GM19455 (cell line): ENCODE measurements around the gene IL17REL.

Experiments
- ATAC-seq: cut with Tn5 transposase; IDR thresholded peaks from one replicate; pipeline ENCODE4 v1.9.1; 2021; ENCODE audit not compliant: unreplicated experiment

Gene IL17REL

DNA sequence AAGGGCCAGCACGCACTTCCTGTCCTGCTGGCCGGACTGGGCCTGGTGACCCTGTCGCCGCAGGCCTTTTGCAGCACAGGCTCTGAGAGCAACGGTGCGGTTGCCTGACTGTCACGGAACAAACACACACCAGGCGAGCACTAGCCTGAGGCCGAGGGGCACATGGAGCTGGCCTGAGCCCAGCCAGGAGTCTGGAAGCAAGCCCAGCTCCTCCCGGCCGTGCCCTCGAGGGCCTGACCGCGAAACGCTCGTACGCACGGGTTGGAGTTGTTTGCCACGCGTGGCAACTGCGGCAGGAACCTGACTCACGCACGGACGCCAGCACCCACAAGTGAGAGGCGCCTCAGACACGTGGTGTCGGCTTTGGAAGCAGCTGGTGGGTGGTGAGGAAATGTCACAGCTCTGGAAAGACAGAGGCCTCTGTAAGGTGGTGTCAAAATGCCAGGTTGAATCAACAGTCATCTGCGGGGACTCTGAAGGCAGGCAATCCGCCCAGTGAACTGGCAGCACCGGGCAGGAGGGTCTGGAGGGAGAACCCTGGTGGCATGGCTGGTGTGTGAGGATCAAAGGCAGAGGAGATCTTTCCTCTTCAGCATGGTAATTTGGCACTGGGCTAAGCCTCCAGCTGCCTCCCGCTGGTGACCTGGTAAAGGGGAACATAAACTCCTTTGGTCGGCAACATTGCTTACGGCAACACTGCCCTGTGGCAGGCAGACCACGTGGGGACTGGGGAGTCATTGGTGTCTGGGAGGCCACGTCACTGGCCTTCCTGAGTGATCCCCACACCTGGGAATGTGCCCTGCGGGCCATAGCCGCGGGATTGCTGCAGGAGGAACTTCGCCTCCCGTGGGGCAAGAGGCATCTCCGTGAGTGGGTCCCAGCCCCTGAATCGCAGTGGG is 15.3 kb upstream of the IL17REL start:
- ATAC-seq: no peak

DNA sequence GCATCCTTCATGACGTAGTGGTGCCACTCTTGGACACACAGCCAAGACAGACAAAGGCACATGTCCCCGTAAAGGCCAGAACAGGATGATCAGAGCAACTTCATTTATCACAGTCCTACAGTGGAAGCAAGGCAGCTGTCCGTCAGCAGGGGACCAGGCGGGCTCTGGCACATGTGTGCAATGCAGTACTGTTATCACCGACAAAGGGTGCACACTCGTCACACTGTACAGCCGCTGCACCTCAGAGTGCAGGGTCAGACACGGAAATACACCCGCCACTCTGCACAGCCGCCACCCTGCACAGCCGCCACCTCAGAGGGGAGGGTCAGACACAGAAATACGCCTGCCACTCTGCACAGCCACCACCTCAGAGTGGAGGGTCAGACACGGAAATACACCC is 13.4 kb upstream of the IL17REL start:
- ATAC-seq: no peak

DNA sequence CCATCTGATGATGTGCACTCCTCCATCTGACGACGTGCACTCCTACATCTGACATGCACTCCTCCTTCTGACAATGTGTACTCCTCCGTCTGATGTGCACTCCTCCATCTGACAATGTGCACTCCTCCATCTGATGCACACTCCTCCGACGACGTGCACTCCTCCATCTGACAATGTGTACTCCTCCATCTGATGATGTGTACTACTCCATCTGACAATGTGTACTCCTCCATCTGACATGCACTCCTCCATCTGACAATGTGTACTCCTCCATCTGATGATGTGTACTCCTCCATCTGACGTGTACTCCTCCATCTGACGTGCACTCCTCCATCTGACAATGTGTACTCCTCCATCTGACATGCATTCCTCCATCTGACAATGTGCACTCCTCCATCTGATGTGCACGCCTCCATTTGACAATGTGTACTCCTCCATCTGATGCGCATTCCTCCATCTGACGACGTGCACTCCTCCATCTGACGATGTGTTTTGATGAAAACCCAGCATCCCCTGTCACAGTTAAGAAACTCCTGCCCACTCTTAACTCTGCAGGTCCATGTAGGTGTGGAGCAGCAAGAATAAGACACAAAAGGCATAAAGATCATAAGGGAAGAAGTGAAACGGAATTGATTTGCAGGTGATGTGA is 9.7 kb upstream of the IL17REL start:
- ATAC-seq: no peak

DNA sequence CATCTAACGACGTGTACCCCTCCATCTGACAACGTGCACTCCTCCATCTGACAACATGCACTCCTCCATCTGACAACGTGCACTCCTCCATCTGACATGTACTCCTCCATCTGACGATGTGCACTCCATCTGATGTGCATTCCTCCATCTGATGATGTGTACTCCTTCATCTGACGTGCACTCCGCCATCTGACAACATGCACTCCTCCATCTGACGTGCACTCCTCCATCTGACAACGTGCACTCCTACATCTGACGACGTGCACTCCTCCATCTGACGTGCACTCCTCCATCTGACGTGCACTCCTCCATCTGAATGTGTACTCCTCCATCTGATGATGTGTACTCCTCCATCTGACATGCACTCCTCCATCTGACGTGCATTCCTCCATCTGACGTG is 8.0 kb upstream of the IL17REL start:
- no peak for ATAC-seq

DNA sequence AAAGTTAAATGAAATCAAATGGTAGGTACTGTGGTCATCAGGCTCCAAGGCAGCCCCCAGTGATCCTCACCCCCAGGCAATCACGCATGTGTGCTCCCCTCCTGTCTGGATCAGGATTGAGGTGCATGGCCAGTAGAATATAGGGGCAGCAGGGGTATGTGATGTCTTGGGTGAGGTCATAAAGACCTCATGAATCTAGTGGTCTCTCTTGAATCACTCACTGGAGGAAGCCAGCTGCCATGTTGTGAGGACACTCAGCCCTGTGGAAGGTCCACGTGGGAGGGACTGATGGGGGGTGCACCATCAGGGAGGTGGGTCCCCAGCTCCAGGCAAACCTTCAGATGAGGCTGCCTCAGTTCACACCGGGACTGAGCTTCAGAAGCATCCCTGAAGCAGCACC is 6.8 kb upstream of the IL17REL start:
- no peak for ATAC-seq

DNA sequence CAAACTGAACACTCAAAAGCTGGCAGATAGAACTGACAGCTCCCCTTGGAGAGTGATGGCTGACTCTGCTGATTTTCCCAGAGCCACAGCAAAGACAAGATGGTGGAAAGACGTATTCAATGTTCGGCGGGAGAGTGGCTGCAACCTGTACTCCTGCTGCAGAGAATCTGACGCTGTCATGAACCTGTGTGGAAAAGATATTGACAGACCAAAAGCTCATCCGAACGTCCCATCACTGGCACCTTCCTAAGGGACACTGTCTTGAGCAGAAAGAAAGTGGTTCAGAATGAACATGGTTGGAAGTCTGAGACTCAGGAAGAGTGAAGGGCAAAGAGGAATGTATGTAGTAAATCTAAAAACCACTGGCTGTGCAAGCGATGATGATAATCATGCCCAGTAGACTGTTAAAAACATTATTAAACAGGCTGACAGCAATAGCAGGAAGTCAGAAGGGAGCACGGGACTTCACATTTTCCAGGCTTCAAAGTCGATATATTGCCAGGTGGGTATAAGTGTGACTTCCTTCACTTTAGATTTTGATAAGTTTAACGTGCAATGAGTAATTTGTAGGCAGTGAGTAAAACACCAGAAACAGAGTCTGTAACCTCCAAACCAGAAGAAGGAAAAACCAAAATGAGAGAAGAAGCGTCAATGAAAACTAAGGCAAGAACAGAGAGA is 6.2 kb upstream of the IL17REL start:
- no peak for ATAC-seq

DNA sequence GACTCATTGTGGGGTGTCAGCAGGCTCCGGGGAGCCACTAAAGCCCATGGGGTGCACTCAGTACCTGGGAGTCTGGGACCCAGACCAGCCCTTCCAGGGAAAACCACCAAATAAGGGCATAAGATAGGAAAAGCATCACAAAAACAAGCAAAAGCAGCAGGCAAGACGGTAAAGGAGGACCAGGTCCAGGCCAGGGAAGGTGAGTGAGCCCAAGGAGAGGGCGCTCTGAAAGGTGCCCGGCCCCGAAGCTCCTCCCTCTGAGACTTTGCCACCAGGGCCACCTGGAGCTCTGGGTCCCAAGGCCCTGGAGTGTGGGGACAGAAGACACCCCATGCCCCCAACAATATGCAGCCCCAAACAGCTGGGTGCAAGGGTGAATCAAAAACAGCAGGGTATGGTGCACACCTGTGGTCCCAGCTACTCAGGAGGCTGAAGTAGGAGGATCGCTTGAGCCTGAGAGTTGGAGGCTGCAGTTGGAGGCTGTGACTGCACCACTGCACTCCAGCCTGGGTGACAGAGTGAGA is 5.2 kb upstream of the IL17REL start:
- no peak for ATAC-seq

DNA sequence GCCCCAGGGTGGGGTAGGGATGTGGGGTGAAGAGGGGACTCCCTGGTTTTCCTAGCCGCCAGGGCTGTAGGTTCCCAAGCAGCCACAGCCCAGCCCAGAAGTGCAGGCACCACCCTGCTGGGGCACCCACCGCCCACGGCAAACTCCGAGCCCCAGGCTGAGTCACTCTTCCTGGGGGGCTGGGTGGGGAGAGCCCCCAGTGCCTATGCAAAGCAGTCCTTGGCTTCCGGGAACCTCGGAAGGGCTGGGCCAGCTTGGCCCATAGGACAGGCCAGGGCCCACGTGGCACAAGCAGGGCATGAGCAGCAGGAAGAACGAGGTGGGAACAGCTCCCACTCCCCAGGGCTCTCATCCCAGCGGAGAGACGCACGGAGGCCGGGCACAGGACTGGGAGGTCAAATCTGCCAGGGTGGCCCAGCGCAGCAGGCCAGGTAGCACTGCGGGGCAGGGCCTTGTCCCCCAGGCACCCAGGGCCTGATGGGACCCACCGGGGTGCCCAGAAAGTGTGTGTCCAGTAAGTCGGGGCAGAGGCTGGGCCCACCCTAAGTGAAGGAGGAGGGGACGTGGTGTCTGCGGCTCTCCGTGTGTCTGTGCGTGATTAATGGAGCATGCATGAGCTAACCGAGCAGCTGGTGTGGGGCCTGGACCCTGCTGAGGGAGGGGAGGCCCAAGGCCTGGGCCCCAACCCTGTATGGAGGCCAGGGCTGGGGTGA is 4.6 kb upstream of the IL17REL start:
- no peak for ATAC-seq

DNA sequence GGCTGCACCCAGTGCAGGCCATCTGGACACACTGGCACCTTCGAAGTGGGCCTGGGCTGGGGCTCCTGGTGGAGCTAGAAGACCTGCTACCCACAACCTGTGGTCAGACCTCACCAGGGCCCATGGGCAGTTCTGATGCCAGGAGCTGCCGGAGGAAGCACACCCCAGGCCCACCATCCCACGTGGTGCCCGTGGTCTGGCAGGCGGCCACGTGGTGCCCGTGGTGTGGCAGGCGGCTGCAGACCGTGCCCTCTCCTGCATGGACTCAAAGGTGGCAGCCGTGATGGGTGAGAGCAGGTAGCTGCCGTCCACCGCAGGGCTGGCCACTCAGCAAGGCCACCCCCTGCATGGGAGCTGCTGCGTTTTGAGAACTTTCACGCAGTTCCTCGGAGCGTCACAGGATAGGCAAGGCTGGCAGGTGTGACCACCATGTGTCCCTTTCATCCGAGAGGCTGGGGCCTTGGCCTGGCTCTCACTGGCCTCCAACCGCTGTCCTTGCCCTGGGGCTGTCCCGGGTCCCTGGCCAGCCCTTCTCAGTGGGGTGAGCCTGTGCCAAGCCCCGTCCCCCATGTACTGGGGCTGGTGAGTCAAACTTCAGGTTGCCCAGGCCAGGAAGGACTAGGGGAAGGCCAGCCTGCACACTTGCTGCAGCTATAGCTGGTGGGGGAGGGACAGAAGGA is 3.9 kb upstream of the IL17REL start:
- no peak for ATAC-seq

DNA sequence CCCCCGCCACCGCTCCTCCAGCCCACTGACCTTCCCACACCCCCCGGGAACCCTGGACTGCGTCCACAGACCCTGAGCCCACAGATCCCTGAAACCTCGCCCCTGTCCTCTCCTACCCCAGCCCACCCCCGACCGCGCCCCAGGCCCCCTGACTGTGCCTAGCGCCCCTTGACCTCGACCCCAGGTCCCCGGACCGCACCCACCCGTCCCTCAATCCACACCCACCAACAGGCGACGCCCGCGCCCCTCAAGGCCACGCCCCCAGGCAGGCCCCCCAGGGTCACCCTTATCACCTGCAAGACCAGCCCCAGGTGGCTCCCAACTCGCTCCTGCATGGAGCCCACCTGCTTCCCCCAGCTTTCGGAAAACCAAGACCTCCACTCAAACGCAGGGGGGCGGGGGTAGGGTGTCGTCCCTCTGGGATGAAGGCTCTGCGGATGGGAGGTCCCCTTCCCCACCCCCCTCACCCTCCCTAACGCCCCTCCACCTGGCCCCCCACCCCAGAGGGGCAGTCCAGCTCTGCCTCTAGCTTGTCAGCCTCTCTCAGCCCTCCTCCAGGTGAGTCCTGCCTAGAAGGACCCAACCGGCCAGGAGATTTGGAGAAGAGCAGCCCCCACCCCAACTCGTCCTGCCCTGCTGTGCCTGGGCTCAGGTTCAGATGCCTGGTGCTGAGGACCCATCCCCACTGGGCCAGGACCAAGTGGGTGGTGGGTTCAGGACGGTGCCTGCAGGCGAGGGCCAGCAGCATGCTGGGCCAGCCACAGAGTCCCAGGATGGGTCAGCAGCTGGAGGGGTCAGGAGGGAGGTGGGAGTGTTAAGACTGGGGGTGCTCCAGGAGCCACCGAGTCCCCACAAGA is 3.1 kb upstream of the IL17REL start:
- no peak for ATAC-seq

DNA sequence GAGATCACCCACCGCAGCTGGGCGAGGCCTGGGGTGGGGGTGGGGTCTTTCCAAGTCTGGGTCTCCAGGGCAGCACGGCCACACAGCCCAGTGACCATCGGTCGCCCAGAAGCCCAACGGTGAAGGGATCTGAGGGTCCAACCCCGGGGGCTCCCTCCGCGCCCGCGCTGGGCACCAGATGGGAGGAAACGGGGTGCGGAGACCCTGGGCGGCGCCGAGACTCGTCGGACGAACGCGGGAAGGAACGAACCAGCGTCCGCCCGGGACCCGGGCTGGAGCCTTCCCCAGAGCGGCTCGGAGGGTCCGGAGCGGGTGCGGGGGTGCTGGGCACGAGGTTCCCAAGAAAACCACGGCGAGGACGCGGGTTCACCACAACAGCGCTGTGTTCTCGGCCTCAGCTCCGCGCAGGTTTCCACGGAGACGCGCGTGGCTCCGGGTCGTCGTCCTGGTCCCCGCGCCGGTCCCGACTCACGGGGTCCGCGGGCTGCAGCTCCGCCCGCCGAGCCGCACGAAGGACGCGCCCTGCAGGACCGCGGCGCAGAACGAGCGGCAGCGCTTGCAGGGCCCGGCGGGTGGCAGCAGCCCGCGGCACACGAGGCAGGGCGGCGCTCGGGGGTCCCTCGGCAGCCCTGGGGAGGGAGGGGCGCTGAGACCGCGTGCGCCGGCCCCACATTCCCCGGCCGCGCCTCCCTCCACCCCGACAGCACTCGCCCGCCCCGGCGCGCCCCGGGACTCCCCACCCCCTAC is 2.3 kb upstream of the IL17REL start:
- no peak for ATAC-seq

DNA sequence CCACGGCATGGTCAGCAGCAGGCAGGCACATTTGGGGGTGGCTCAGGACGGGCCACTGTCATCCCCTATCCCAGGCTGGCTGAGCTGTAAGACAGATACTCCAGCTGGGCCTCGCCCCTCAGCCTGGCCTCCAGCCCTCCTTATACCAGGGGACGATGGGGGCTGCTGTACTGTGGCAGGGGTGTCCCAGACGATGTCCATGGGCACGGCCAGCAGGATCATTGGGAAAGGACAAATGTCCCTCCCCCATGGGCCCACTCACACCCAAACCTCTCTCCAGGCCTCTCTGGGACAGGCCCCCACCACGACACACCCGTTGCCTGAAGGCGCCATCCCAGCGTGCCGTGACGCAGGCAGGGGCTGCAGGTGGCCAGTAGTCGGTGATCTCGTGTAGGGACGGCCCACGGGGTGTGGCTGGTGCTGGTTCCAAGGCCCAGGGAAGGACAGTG is 1.5 kb upstream of the IL17REL start:
- no peak for ATAC-seq

DNA sequence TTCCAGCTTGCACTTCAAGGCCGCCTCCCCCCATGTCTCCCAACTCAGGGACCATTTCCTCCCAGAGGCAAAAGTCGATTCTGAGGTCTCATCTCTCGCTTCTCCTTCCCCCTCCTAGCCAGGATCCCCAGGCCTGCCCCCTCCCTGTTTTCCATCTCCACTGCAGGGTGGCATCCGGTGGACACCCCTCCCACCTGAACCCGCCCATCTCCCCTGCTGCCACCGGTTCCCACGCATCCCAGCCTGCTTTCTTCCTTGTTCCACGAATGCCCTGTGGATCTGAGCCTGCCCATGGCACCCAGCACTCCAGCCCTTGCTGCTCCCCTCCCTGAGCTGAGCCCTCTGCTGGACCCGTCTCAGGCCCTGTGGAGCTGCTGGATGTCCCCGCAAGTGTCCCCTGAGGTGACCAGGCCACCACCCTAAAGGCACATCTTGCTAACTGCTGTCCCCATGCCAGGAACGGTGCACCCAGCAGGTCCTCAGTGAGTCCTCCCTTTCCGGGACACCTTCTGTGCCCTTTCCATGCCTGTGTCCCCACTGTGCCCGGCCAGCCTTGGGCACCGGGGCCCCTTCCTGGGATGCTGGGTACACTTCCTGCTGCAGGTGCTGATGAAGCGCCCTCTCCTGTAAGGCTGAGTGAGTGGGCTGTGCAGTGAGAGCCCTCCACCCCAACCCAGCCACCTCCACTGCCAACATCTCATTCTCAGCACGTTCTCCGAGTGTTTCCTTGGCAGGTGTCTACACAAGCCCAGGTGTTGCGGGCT is 936 bp downstream of the IL17REL start:
- ATAC-seq: no peak

DNA sequence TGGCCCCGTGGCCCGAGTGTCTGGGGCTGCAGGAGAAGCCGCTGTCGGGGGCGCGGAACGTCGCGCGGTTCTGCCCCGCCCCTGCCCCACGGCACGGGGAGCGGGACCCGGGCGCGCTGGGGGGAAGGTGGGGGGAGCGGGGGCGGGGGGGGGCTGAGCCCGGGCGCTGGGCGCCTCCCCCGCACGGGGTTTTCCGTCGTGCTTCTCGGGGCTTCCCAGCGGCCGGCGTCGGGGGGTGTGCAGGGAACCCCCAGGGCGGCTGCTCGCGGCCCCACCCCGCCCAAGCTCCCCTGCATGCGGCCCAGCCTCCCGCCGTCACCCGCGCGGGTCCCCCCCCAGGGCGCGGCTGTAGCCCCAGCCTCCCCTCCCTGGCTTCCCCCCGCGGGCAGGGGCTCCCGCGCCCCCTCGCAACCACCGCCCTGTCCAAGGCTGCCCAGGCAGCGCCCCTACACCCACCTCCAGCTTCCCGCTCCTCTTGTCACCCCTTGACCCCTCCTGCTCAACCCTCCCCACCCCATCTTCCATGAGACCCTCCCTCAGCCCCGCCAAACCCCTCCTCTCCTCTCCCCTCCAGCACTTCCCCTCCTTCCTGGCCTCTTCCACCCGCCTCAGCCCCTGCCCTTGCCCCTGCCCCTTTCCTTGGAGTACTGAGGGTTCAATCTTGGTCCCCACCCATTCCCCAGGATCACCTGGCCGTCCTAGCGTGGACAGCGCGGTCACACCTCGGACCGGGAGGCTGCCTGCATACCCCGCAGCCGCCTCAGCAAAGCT is 1.7 kb downstream of the IL17REL start:
- ATAC-seq: no peak

DNA sequence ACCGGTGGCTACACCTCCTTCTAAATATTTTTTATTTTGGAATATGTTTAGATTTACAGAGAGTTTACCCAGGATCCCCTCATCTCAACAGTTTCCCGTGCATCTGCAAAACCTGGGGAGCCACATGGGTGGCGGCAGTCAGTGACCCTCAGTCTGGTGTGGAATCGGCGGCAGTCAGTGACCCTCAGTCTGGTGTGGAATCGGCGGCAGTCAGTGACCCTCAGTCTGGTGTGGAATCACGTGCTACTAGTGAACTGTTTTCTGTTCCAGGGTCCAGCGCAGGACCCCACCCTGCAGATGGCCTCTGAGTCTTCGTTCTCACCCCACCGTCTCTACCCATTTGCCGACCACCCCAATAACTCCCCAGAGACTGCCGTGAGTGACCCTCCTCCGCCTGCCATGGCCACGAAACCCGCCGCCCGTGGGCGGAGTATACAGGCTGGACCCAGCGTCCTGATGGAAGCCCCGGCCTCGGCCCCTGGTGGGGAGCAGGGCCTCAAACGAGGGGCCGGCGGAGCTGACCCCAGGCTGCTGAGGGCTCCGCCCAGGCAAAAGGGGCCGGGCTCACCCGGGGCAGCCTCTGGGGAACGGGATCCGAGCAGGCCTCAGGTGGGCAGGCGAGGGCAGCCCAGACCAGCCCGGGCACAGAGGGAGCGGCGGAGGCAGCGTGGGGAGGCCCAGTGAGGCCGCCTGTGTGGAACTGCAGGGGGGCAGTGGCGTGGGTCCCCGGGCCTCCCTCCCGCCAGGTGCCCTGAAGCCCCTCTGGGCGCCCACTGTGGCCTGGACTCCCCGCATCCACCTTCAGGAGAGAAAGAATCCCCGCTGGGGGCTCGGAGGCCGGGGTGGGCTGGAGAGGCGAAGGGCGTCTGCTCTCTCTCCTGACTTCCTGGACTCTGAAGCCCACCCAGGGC is 2.5 kb downstream of the IL17REL start:
- ATAC-seq: no peak

DNA sequence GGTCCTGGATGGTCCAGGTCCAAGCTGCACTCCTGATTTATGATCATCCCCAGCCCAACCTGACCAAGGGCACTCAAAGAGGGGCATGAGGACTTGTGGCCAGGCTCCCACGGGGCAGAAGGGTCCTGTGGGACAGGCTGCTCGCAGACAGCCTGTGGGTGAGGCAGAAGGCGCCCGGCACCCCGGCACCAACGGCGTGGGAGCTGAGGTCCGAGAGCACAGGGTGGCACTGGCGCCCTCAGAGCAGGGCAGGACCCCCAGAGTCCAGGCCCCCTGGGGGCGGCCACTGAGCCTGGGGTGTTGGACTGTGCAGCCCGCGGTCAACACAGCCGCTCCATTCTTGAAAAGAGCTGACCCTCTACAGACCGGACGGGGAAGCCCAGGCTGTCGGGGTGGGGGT is 3.3 kb downstream of the IL17REL start:
- no peak for ATAC-seq
